Smooth muscle cell (in vitro differentiated cells): ENCODE measurements around the gene STK11. TPM values are rescaled to one million over a fixed set of nuclear protein-coding genes. Genes with fewer than 3 reads are reported as not detected.

Source experiments
- DNase-seq: peaks from one replicate; lab custom pipeline; 2025; ENCODE audit not compliant: unreplicated experiment; lab: John Stamatoyannopoulos, UW
- H2AFZ ChIP-seq: fragments of 200-600 bp; sonication (generic); 2 replicates; pipeline ENCODE4 v1.6.0; 2016; ENCODE audit warnings: antibody characterized with exemption, low read depth, mild to moderate bottlenecking
- H3F3A ChIP-seq: fragments of 200-600 bp; sonication (generic); 2 replicates; pipeline ENCODE4 v1.6.0; 2017; ENCODE audit warnings: antibody characterized with exemption, low read depth
- H3K27ac ChIP-seq: fragments of 200-600 bp; sonication (generic); 2 replicates; pipeline ENCODE4 v1.5.1; 2016; ENCODE audit warnings: low read depth, mild to moderate bottlenecking
- H3K27me3 ChIP-seq: fragments of 200-600 bp; sonication (generic); 2 replicates; pipeline ENCODE4 v1.6.1; 2016; ENCODE audit warnings: low read depth, mild to moderate bottlenecking
- H3K36me3 ChIP-seq: fragments of 200-600 bp; sonication (generic); 2 replicates; pipeline ENCODE4 v1.5.1; 2016; ENCODE audit warnings: low read depth
- H3K4me1 ChIP-seq: fragments of 200-600 bp; sonication (generic); 2 replicates; pipeline ENCODE4 v1.5.1; 2016; ENCODE audit warnings: low read depth
- H3K4me2 ChIP-seq: fragments of 200-600 bp; sonication (generic); 2 replicates; pipeline ENCODE4 v1.6.0; 2016; ENCODE audit warnings: mild to moderate bottlenecking
- H3K4me3 ChIP-seq: fragments of 200-600 bp; sonication (generic); 2 replicates; pipeline ENCODE4 v1.5.1; 2016; ENCODE audit warnings: mild to moderate bottlenecking
- H3K79me2 ChIP-seq: fragments of 200-600 bp; sonication (generic); 2 replicates; pipeline ENCODE4 v1.6.0; 2016; ENCODE audit warnings: low read depth, mild to moderate bottlenecking
- H3K9ac ChIP-seq: fragments of 200-600 bp; sonication (generic); 2 replicates; pipeline ENCODE4 v1.6.0; 2016; ENCODE audit warnings: low read depth
- H3K9me3 ChIP-seq: fragments of 200-600 bp; sonication (generic); replicated peaks from 2 replicates; pipeline ENCODE4 v1.5.1; 2016; ENCODE audit warnings: low read depth
- H4K20me1 ChIP-seq: fragments of 200-600 bp; sonication (generic); 2 replicates; pipeline ENCODE4 v1.6.0; 2016; ENCODE audit warnings: low read depth
- CTCF ChIP-seq: fragments of 200-600 bp; sonication (generic); IDR thresholded peaks from 2 replicates; pipeline ENCODE4 v1.5.1; 2017; ENCODE audit warnings: borderline replicate concordance, mild to moderate bottlenecking, antibody characterized with exemption; ENCODE audit not compliant: insufficient read depth, poor library complexity, severe bottlenecking
- WGBS: methylation state at CpG from one replicate; pipeline ENCODE4 v1.1.7; 2016; ENCODE audit warnings: low lambda C conversion rate; 5-methylcytosine and 5-hydroxymethylcytosine counted together
- polyA plus RNA-seq: library from polyadenylated mRNA; unstranded; fragments of >200 nt; fragmentation: Nextera tagmentation; extraction: Ambion mirVana; gene quantifications from 2 replicates; pipeline ENCODE4 v1.2.1, GENCODE V29; 2016
- total RNA-seq: library from RNA; depleted of rRNA; stranded (reverse); fragments of >200 nt; gene quantifications from 2 replicates; pipeline ENCODE4 v1.2.3, GENCODE V29; 2014

Gene STK11
- total and polyA plus RNA-seq, 2 experiments from 2014 or later = 23.6 to 62.3 TPM

DNA sequence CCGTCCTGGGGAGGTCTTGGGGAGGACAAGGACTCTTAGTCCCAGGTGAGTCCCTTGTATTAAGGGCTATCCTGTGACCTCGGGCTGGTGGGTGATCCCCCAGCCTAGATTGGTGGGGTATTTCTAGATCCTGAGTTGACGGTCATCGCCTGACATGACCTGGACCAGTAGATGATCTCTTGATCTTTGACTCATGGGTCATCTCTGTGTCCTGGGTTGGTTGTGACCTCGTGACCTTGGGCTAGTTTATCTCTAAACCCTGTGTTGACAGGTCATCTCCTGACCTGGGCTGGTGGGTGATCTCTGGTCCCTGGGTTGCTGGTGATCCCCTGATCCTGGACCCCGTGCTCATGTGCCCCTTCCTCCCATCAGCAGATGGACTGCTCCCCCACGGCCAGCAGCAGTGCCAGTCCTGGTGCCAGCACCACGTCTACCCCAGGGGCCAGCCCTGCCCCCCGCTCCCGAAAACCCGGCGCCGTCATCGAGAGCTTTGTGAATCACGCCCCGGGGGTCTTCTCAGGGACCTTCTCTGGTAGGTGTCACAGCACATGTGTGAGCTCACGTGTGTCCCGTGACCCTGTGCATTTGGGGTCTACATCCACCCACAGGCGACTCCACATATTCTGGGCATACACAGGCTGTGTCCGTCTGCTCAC, 49.1 kb downstream of the STK11 start:
- no peak overlapping the region for H2AFZ ChIP-seq
- H3K36me3 ChIP-seq = no peaks in the 10 kb centered on the region

GRCh38 chr19:1255186-1256161, 49.9 kb downstream of the STK11 start:
- Histone ChIP-seq H3F3A (peaks cover 71% of the 10 kb centered on the region), H3K4me3 (no peak overlapping the region), H3K9me3 (no peaks in the 10 kb centered on the region), H3K9ac (no peak overlapping the region), H3K36me3 (no peaks in the 10 kb centered on the region), H3K79me2 (peaks cover 73% of the 10 kb centered on the region), H4K20me1 (peaks cover 93% of the 10 kb centered on the region), H3K4me2 (no peak overlapping the region), H3K4me1 (peaks cover 19% of the 10 kb centered on the region), H3K27ac (peak overlapping the region; percentile 97), H2AFZ (no peak overlapping the region), H3K27me3 (no peaks in the 10 kb centered on the region)
- DNase-seq = no peak
- no peak for TF ChIP-seq CTCF
- 95% methylated on average over 47 of the region's 52 CpGs for WGBS

More for the DNA sequence above, 49.1 kb downstream of the STK11 start:
- Histone ChIP-seq H3K9ac (no peak overlapping the region), H3K27ac (peak overlapping the region; percentile 97), H3K79me2 (peaks cover 78% of the 10 kb centered on the region), H3K4me2 (no peak overlapping the region), H3K27me3 (no peaks in the 10 kb centered on the region), H3K4me3 (no peak overlapping the region), H3K4me1 (peaks cover 13% of the 10 kb centered on the region), H4K20me1 (peaks cover 95% of the 10 kb centered on the region), H3K9me3 (no peaks in the 10 kb centered on the region), H3F3A (peaks cover 63% of the 10 kb centered on the region)
- WGBS = 97% methylated on average over 20 of the region's 20 CpGs
- no peak for DNase-seq
- TF ChIP-seq CTCF = no peak

- Histone ChIP-seq H3F3A (peaks cover 65% of the 10 kb centered on the region), H3K4me2 (no peak overlapping the region), H2AFZ (no peak overlapping the region), H3K79me2 (peaks cover 60% of the 10 kb centered on the region), H3K27me3 (no peaks in the 10 kb centered on the region), H3K9me3 (no peaks in the 10 kb centered on the region), H3K4me3 (no peak overlapping the region), H3K27ac (peak overlapping the region; percentile 74), H3K4me1 (peaks cover 27% of the 10 kb centered on the region), H3K36me3 (no peaks in the 10 kb centered on the region), H3K9ac (no peak overlapping the region), H4K20me1 (peaks cover 79% of the 10 kb centered on the region)
- WGBS = 94% methylated on average over 45 of the region's 46 CpGs
- no peak for TF ChIP-seq CTCF
- no peak for DNase-seq
These were observed 51.3 kb downstream of the STK11 start for GRCh38 chr19:1256646-1257474.
